GM12878 (cell line): ENCODE data around the gene EYA2. TPM values are rescaled to one million over a fixed set of nuclear protein-coding genes. Genes with fewer than 3 reads are reported as not detected.

Experiments
- ATAC-seq: fragments of 200-7000 bp; cut with Tn5 transposase; 3 replicates; pipeline ENCODE4 v1.9.1; 2020; ENCODE audit warnings: mild to moderate bottlenecking, moderate library complexity
- BruUV-seq: library from RNA; stranded (reverse); fragments of 400-500 nt; replicated peaks from 2 replicates; lab custom pipeline; 2021; lab: Mats Ljungman, UMichigan
- CTCF ChIA-PET: fragments of 300-600 bp; sonication (Branson Sonifier 250); formaldehyde crosslinking; extraction: SDS; loops from one replicate; lab custom pipeline; 2021; ENCODE audit warnings: inconsistent platforms; lab: Yijun Ruan, JAX
- POLR2A ChIA-PET: fragments of 350-600 bp; formaldehyde crosslinking; extraction: SDS; loops from one replicate; lab custom pipeline; 2021; ENCODE audit warnings: inconsistent platforms; lab: Charles Lee
- RAD21 ChIA-PET: fragments of 300-600 bp; sonication (Branson Sonifier 250); formaldehyde crosslinking; loops from one replicate; lab custom pipeline; 2023; ENCODE audit warnings: antibody characterized with exemption; ENCODE audit not compliant: unreplicated experiment; lab: Charles Lee
- SMC1A ChIA-PET: fragments of 300-600 bp; sonication (Branson Sonifier 250); formaldehyde crosslinking; loops from one replicate; lab custom pipeline; 2023; ENCODE audit not compliant: unreplicated experiment, uncharacterized antibody; lab: Charles Lee
- DNase-seq: peaks from one replicate; pipeline ENCODE4 v3.0.0-alpha.2; 2011; ENCODE audit warnings: low read depth, low spot score
- FAIRE-seq: peaks from 3 replicates; lab custom pipeline; 2011; peaks lifted over from hg19 to GRCh38; lab: Jason Lieb, UNC
- H2AFZ ChIP-seq: 2 replicates; pipeline ENCODE4 v1.6.0; 2011; ENCODE audit warnings: low read depth, low read length, control low read depth; ENCODE audit not compliant: control insufficient read depth
- H3K27ac ChIP-seq: 2 replicates; pipeline ENCODE4 v1.5.1; 2011; ENCODE audit warnings: control low read depth; ENCODE audit not compliant: control insufficient read depth, insufficient read depth
- H3K27me3 ChIP-seq, 2 experiments: replicated peaks in 1 of 2; 2 replicates each; pipeline versions ENCODE4 v1.6.0 to v1.6.1; 2011; ENCODE audit warnings: low read length in 1 of 2; ENCODE audit not compliant: control insufficient read depth in 2 of 2, insufficient read depth in 2 of 2
- H3K36me3 ChIP-seq, 2 experiments: 2 replicates each; pipeline ENCODE4 v1.5.1; 2011; ENCODE audit warnings: low read length in 1 of 2; ENCODE audit not compliant: control insufficient read depth in 2 of 2, insufficient read depth in 2 of 2
- H3K4me1 ChIP-seq: 2 replicates; pipeline ENCODE4 v1.6.1; 2011; ENCODE audit warnings: mild to moderate bottlenecking, low read length, moderate library complexity, mixed read lengths; ENCODE audit not compliant: control insufficient read depth, insufficient read depth
- H3K4me2 ChIP-seq: 2 replicates; pipeline ENCODE4 v1.6.0; 2011; ENCODE audit warnings: control low read depth; ENCODE audit not compliant: control insufficient read depth, insufficient read depth
- H3K4me3 ChIP-seq: fragments of 200-600 bp; sonication (generic); 2 replicates; pipeline ENCODE4 v1.5.1; 2016
- H3K79me2 ChIP-seq: 2 replicates; pipeline ENCODE4 v1.6.0; 2011; ENCODE audit warnings: low read length; ENCODE audit not compliant: control insufficient read depth, insufficient read depth
- H3K9ac ChIP-seq: 2 replicates; pipeline ENCODE4 v1.8.0; 2011; ENCODE audit warnings: low read length, control low read depth, mixed read lengths; ENCODE audit not compliant: control insufficient read depth, insufficient read depth
- H3K9me3 ChIP-seq: replicated peaks from 3 replicates; pipeline ENCODE4 v1.5.1; 2011; ENCODE audit warnings: mild to moderate bottlenecking, low read length; ENCODE audit not compliant: control insufficient read depth, insufficient read depth
- H4K20me1 ChIP-seq: 2 replicates; pipeline ENCODE4 v1.6.0; 2011; ENCODE audit not compliant: control insufficient read depth, insufficient read depth
- E2F8 ChIP-seq: fragments of 450-650 bp; IDR thresholded peaks from 2 replicates; pipeline ENCODE4 v1.6.1; 2018; ENCODE audit warnings: mild to moderate bottlenecking, low read depth, moderate library complexity; ENCODE audit not compliant: partially characterized antibody
- EGR1 ChIP-seq, 2 experiments: IDR thresholded peaks; 1 replicate in 1 of 2; 2 replicates in 1 of 2; pipeline ENCODE4 v1.6.1; 2011 to 2012; ENCODE audit warnings: low read depth in 2 of 2, low read length in 2 of 2, borderline replicate concordance in 1 of 2, mild to moderate bottlenecking in 1 of 2, moderate library complexity in 1 of 2
- GABPA ChIP-seq: IDR thresholded peaks from 2 replicates; pipeline ENCODE4 v1.6.1; 2014; ENCODE audit warnings: antibody characterized with exemption, low read depth, mild to moderate bottlenecking, inconsistent platforms
- IRF4 ChIP-seq: IDR thresholded peaks from 2 replicates; pipeline ENCODE4 v1.6.1; 2011; ENCODE audit warnings: low read depth, low read length
- RFX5 ChIP-seq: IDR thresholded peaks from 2 replicates; pipeline ENCODE4 v1.6.1; 2011; ENCODE audit warnings: low read depth, low read length, improper control_type of control experiment
- TCF12 ChIP-seq: IDR thresholded peaks from 2 replicates; pipeline ENCODE4 v1.6.1; 2011; ENCODE audit warnings: low read depth, mild to moderate bottlenecking, low read length
- ZZZ3 ChIP-seq: IDR thresholded peaks from 2 replicates; pipeline ENCODE4 v1.6.1; 2011; ENCODE audit warnings: low read depth; ENCODE audit not compliant: control insufficient read depth, insufficient read length
- WGBS: methylation state at CpG from one replicate; pipeline ENCODE4 v1.1.6; 2016; ENCODE audit warnings: low lambda C conversion rate; ENCODE audit not compliant: insufficient replicate concordance, insufficient coverage; ENCODE audit errors: missing lambda C conversion rate; 5-methylcytosine and 5-hydroxymethylcytosine counted together
- in situ Hi-C: fragments of 300-500 bp; cut with MboI; formaldehyde crosslinking; loops from 9 replicates; pipeline ENCODE4 v1.14.3; 2018; ENCODE audit warnings: mixed read lengths
- intact Hi-C: fragments of 100-400 bp; cut with micrococcal nuclease; formaldehyde crosslinking; loops from one replicate; pipeline ENCODE4 v1.14.2; 2022; ENCODE audit not compliant: unreplicated experiment
- polyA plus RNA-seq, 11 experiments: library from polyadenylated mRNA; depleted of rRNA in 4 of 11; unstranded in 6 of 11; stranded (reverse) in 5 of 11; fragments of >200 nt; fragmentation: Nextera tagmentation in 4 of 11; fragmentation: Illumina TruSeq in 1 of 11; extraction: Ambion mirVana in 4 of 11; extraction: Trizol in 1 of 11; gene quantifications; 1 replicate in 1 of 11; 2 replicates in 10 of 11; pipeline versions ENCODE4 v1.2.1 to v1.2.3, GENCODE V29; 2011 to 2016; ENCODE audit warnings: inconsistent platforms in 2 of 11, missing spikeins in 2 of 11, low read depth in 1 of 11
- total RNA-seq, 4 experiments: library from RNA; depleted of rRNA in 3 of 4; stranded (reverse); fragments of >200 nt in 3 of 4; fragmentation: Illumina TruSeq in 1 of 4; extraction: Trizol in 1 of 4; gene quantifications; 2 replicates each; pipeline versions ENCODE4 v1.2.1 to v1.2.3, GENCODE V29; 2013 to 2021

The EYA2 gene
- total and polyA plus RNA-seq, 10 of the 15 experiments (the other 5 are each of a cell fraction or from before 2014, with no cell fraction given) = 0.20 TPM; not detected in 9

GRCh38 chr20:46935394-46936017 is 40.9 kb downstream of the EYA2 start:
- 65% methylated on average over 9 of the region's 9 CpGs for WGBS
- RAD21 ChIA-PET = no interaction called here

More at GRCh38 chr20:46935394-46936017, 40.9 kb downstream of the EYA2 start:
- no peaks in the 10 kb centered on the region for H4K20me1 ChIP-seq
- H3K27ac ChIP-seq = no peak overlapping the region
- no peak overlapping the region for H3K4me3 ChIP-seq
- TF ChIP-seq ZZZ3 (no peak), E2F8 (no peak), TCF12 (no peak), RFX5 (no peak), EGR1 (IDR thresholded peaks at IDR 0.05; ENCODE audit: borderline replicate concordance in 1 of 2, low read depth in 2 of 2, low read length in 2 of 2) (no peak), GABPA (no peak), IRF4 (no peak)
- DNase-seq (no peak), ATAC-seq (no peak), FAIRE-seq (no peak)
- H3K9ac ChIP-seq = no peak overlapping the region
- in situ Hi-C loops (no loop called here), intact Hi-C loops (no loop called here)
- SMC1A ChIA-PET = no interaction called here
- no TSS peak for BruUV-seq
- no peaks in the 10 kb centered on the region for H3K79me2 ChIP-seq
- H2AFZ ChIP-seq = no peak overlapping the region
- no peaks in the 10 kb centered on the region for H3K36me3 ChIP-seq
- H3K4me1 ChIP-seq = no peaks in the 10 kb centered on the region
- CTCF ChIA-PET = no interaction called here
- H3K4me2 ChIP-seq = no peak overlapping the region
- POLR2A ChIA-PET = no interaction called here
- H3K9me3 ChIP-seq = no peaks in the 10 kb centered on the region
- no peaks in the 10 kb centered on the region for H3K27me3 ChIP-seq
